ENCODE measurements around the gene TNS1. TPM values are rescaled to one million over a fixed set of nuclear protein-coding genes. Genes with fewer than 3 reads are reported as not detected.

TNS1 gene
- polyA plus RNA-seq, 1 of the 3 experiments (the other 2 are of a cell fraction): 12.1 TPM

DNA sequence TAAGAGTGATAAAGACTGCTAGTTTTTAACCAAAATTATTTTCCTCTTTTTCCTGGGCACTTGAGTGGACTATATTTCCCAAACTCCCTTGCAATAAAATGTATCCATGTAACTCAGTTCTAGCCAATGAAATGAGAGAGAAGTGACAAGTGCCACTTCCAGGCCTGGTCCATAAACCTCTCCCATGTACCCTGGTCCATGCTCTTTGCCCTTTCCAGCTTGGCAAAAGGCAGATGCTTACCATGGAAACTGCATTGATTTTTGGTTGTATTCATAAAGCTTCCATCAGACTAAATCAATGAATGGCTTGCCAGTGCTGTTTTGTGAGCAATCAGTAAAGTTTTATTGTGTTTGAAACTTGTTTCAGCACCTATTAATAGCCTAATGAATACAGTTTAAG lies 229.3 kb downstream of the TNS1 start:
- Histone ChIP-seq H3K79me2 (ENCODE audit: insufficient read depth) (no peaks in the 10 kb centered on the region), H3F3A (replicated peaks; ENCODE audit: insufficient read depth) (no peaks in the 10 kb centered on the region), H3K4me2 (no peak overlapping the region), H3K36me3 (replicated peaks in 1 of 2; ENCODE audit: control insufficient read depth in 1 of 2, insufficient read depth in 2 of 2, low read length in 1 of 2) (peaks cover 0 to 26% of the 10 kb centered on the region in 2 experiments), H3K27ac (ENCODE audit: low read depth in 2 of 2, low read length in 1 of 2) (no peak overlapping the region), H3K9ac (no peak overlapping the region), H2AFZ (ENCODE audit: low read depth) (no peak overlapping the region), H3K4me3 (ENCODE audit: low read depth in 2 of 2, low read length in 1 of 2) (no peak overlapping the region), H3K27me3 (ENCODE audit: insufficient read depth) (no peaks in the 10 kb centered on the region), H3K4me1 (ENCODE audit: control insufficient read depth in 1 of 2, insufficient read depth in 2 of 2, low read depth in 1 of 2, low read length in 1 of 2) (no peaks in the 10 kb centered on the region), H3K9me2 (no peaks in the 10 kb centered on the region), H4K20me1 (ENCODE audit: insufficient read depth) (no peaks in the 10 kb centered on the region), H3K9me3 (no peaks in the 10 kb centered on the region)
- no peak for DNase-seq
- POLR2A ChIA-PET: no interaction called here
- TF ChIP-seq NFIC (IDR thresholded peaks at IDR 0.05; ENCODE audit: borderline replicate concordance): no peak
- TF ChIP-seq CHD2 (IDR thresholded peaks at IDR 0.05; ENCODE audit: low read length, partially characterized antibody): no peak
- TF ChIP-seq, protein P1, sequence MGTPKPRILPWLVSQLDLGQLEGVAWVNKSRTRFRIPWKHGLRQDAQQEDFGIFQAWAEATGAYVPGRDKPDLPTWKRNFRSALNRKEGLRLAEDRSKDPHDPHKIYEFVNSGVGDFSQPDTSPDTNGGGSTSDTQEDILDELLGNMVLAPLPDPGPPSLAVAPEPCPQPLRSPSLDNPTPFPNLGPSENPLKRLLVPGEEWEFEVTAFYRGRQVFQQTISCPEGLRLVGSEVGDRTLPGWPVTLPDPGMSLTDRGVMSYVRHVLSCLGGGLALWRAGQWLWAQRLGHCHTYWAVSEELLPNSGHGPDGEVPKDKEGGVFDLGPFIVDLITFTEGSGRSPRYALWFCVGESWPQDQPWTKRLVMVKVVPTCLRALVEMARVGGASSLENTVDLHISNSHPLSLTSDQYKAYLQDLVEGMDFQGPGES (IDR thresholded peaks at IDR 0.05; ENCODE audit: low read depth, low read length): no peak
- no peak for TF ChIP-seq FOXM1 (IDR thresholded peaks at IDR 0.05; ENCODE audit: low read depth)
- TF ChIP-seq TEAD4 (IDR thresholded peaks at IDR 0.05; ENCODE audit: borderline replicate concordance, insufficient read depth): no peak
- TF ChIP-seq, protein P2, sequence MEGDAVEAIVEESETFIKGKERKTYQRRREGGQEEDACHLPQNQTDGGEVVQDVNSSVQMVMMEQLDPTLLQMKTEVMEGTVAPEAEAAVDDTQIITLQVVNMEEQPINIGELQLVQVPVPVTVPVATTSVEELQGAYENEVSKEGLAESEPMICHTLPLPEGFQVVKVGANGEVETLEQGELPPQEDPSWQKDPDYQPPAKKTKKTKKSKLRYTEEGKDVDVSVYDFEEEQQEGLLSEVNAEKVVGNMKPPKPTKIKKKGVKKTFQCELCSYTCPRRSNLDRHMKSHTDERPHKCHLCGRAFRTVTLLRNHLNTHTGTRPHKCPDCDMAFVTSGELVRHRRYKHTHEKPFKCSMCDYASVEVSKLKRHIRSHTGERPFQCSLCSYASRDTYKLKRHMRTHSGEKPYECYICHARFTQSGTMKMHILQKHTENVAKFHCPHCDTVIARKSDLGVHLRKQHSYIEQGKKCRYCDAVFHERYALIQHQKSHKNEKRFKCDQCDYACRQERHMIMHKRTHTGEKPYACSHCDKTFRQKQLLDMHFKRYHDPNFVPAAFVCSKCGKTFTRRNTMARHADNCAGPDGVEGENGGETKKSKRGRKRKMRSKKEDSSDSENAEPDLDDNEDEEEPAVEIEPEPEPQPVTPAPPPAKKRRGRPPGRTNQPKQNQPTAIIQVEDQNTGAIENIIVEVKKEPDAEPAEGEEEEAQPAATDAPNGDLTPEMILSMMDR (IDR thresholded peaks at IDR 0.05): no peak
- TF ChIP-seq TCF12 (IDR thresholded peaks at IDR 0.05): no peak
- TF ChIP-seq USF2 (IDR thresholded peaks at IDR 0.05; ENCODE audit: borderline replicate concordance, low read depth, low read length): no peak
- TF ChIP-seq SMC3 (IDR thresholded peaks at IDR 0.05; ENCODE audit: low read depth, low read length): no peak
- no peak for TF ChIP-seq SIN3A (IDR thresholded peaks at IDR 0.05; ENCODE audit: borderline replicate concordance, low read depth, low read length)
- no peak for TF ChIP-seq JUND (IDR thresholded peaks at IDR 0.05)
- CTCF ChIA-PET: interaction anchor here (1.2 to 7.0 kb wide), 4 partner anchors 12 to 17 kb away, joined by 6 to 55 read pairs (median 33); no protein-coding TSS in a partner anchor

DNA sequence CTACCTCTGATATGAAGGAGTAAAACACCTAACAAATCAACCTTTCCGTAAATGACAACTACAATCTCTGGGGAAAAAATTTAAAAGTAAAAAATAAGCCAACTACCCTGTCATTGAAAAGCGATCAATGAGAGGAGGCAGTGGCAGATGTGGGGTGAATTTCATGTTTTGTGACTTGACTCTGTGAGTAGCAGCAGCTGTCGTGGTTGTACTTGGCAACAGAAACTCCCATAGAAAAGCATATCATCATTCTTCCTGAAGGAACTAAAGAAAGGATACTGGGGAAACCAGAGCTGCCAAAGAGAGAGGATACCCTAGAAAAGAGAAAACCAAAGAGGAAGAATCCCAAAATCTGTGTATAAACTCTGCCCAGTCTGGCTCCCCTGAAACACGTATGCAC lies 236.4 kb downstream of the TNS1 start:
- DNase-seq: no peak
- Histone ChIP-seq H3K4me3 (ENCODE audit: low read depth in 2 of 2, low read length in 1 of 2) (no peak overlapping the region), H3K9me3 (peaks cover 23% of the 10 kb centered on the region), H3K27ac (ENCODE audit: low read depth in 2 of 2, low read length in 1 of 2) (no peak overlapping the region), H3K4me2 (no peak overlapping the region), H3K79me2 (ENCODE audit: insufficient read depth) (no peaks in the 10 kb centered on the region), H4K20me1 (ENCODE audit: insufficient read depth) (no peaks in the 10 kb centered on the region), H2AFZ (ENCODE audit: low read depth) (no peak overlapping the region), H3K36me3 (replicated peaks in 1 of 2; ENCODE audit: control insufficient read depth in 1 of 2, insufficient read depth in 2 of 2, low read length in 1 of 2) (peaks cover 0 to 38% of the 10 kb centered on the region in 2 experiments), H3K9ac (no peak overlapping the region), H3K9me2 (no peaks in the 10 kb centered on the region), H3K4me1 (ENCODE audit: control insufficient read depth in 1 of 2, insufficient read depth in 2 of 2, low read depth in 1 of 2, low read length in 1 of 2) (no peaks in the 10 kb centered on the region), H3K27me3 (ENCODE audit: insufficient read depth) (no peaks in the 10 kb centered on the region), H3F3A (replicated peaks; ENCODE audit: insufficient read depth) (peaks cover 6% of the 10 kb centered on the region)
- ChIA-PET CTCF (no interaction called here), POLR2A (no interaction called here)
- 77% methylated on average over 4 of the region's 4 CpGs for WGBS (ENCODE audit: low lambda C conversion rate)
- TF ChIP-seq FOXJ3 (CRISPR knock-in tag; IDR thresholded peaks at IDR 0.05) (no peak), RXRA (IDR thresholded peaks at IDR 0.05; ENCODE audit: borderline replicate concordance, low read depth) (no peak), EP300 (IDR thresholded peaks at IDR 0.05; ENCODE audit: borderline replicate concordance in 1 of 2, low read depth in 1 of 2, low read length in 1 of 2) (no peak), USF1 (IDR thresholded peaks at IDR 0.05; ENCODE audit: borderline replicate concordance, low read depth) (no peak), FOSL2 (IDR thresholded peaks at IDR 0.05; ENCODE audit: borderline replicate concordance, low read depth) (no peak), NRF1 (IDR thresholded peaks at IDR 0.05; ENCODE audit: low read depth, low read length) (no peak), RFX5 (IDR thresholded peaks at IDR 0.05; ENCODE audit: low read length) (no peak), ELF1 (IDR thresholded peaks at IDR 0.05) (no peak), MEF2A (IDR thresholded peaks at IDR 0.05; ENCODE audit: borderline replicate concordance, low read depth) (no peak), RAD21 (IDR thresholded peaks at IDR 0.05; ENCODE audit: low read length) (no peak), POLR2AphosphoS5 (IDR thresholded peaks at IDR 0.05; ENCODE audit: low read depth, low read length) (no peak), FOXM1 (IDR thresholded peaks at IDR 0.05; ENCODE audit: low read depth) (no peak), NFIC (IDR thresholded peaks at IDR 0.05; ENCODE audit: borderline replicate concordance) (no peak), USF2 (IDR thresholded peaks at IDR 0.05; ENCODE audit: borderline replicate concordance, low read depth, low read length) (no peak), MXI1 (IDR thresholded peaks at IDR 0.05; ENCODE audit: low read depth, low read length) (no peak), SMC3 (IDR thresholded peaks at IDR 0.05; ENCODE audit: low read depth, low read length) (no peak), MAX (IDR thresholded peaks at IDR 0.05; ENCODE audit: low read depth) (no peak), TAF1 (IDR thresholded peaks at IDR 0.05; ENCODE audit: borderline replicate concordance, low read depth, low read length) (no peak), TCF12 (IDR thresholded peaks at IDR 0.05) (no peak)
